Measurements from ENCODE around the gene ZNF746.
"Not testable (repeated sequence)": the region's sequence is repeated elsewhere in the genome, so short reads cannot be mapped to it uniquely, and the experiment has no call there.

ZNF746 gene

DNA sequence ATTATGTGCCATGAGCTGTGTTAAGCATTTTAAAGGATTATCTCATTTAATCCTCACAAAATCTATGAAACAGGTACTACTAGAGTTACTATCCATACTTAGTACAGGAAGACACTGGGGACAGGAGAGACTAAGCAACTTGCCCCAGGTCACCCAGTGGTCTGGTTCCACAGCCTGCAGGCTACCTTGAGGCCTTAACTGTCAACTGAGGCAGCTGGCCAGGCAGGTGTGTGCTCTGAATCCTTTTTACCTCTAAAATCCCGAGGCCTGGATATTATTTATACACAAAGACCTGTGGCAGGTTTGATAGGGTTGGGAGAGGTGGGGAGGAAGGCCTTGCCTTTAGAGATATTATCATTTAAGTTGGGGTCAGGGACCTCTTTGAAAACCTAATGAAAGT lies 39.8 kb downstream of the ZNF746 start:
- DNase-seq, result no peak

DNA sequence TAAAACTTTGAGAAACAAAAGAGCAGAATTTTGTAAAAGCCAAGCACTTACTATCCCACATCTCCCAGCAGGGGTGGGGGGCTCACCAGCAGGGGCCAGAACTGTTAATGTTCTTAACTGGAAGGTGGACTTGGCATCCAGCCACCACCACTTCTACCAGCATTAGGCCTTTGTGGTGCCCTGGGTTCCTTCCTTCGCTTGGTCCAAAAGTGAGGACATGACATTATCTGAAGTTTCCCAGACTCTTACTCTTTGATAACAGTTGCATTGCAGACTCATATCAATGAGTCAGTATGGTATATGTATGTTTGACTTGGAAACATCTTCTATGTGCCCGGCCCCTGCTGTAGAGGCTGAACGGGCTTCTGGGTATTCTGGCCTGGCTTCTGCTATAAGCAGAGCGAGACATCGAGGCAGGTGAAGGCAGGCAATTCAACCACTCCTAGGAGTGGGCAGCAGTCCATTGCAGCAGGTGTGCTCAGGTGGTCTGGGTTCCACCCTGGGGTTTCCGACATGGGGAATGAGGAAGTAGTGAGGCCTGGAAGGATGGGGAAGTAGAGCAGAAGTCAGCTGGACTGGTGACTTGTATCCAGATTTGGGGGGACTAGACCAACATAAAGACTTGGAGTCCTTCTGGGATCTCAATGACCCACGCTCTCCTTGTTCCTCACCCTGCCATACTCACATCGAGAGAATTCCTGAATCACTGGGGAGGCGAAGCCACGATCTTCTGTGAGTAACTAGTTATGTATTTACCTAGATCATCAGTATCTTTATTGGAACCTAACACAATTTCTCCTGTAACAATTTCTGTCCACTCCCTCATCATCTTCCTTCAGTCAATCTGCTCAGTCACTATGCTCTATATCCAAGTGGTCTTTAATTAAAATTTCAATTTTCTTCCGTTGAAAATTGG lies 40.8 kb downstream of the ZNF746 start:
- no peak for DNase-seq

DNA sequence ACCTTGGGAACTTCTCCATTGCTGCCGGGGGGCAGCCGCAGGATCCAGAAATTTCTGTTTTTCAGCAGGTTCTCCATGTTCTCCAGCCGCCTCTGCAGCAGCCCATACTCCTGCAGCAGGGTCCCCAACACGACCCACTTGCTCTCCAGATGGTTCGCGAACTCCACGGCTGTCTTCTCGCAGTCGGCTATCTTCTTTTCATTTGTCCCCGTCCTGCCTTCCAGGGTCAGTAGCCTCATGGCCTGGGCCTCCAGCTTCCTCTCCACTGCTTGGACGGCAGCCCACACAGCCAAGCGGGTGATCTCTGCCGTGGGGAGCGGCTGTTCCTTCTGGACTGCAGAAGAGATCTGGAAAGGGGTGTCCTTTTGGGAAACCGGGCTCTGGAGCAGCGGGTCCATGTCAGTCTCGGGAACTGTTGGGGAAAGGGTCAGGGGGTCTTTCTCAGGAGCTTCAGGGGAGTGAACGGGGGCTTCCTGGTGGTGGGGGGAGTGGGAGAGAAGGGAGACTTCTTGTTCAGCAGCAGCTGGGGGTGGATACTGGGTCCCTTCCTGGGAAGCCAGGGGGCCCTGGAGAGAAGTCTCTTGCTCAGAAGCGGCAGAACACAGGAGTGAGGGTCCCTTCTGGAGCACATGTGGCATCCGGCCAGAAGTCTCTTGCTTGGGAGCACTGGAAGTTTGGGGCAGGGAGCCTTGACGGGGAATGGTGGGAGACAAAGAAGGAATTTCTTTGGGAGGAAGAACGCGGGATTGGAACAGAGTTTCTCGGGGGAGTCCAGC lies 42.2 kb downstream of the ZNF746 start:
- DNase-seq, result no peak

DNA sequence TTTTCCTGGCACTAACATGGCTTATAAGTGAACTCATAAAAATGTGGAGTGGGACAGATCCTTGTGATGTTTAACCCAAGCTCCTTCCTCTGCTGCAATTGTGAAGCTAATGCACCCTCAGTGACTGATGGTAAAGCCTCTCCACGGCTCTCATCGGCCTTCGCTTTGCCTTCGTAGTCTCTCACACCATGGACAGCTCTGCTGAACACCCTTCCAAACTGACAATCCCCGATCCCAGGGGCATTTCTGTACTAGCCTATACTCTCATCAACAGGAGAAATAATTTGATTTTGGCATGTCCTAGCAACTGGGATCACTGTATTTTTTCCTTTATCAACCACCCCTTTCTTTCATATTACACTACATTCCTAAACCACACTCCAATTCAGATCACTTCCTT lies 42.9 kb downstream of the ZNF746 start:
- DNase-seq, result no peak

DNA sequence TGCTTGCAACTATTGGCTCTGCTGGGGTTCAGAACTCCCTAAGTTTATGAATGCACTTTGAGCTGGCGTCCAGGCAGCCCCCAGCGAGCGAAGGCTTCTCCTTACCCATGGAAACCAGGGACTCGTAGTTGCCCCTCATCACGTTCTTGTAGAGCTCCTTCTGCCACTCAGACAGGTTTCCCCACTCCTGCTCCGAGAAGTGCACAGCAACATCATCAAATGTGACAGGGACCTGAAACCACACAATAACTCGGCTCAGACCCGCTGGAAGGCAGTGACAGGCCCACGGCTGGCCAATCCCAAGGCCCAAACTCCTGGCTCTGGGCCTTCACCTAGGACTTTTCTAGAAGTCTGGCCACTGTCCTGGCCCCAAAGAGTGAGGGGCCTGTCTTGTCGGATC lies 43.6 kb downstream of the ZNF746 start:
- DNase-seq, result no peak

DNA sequence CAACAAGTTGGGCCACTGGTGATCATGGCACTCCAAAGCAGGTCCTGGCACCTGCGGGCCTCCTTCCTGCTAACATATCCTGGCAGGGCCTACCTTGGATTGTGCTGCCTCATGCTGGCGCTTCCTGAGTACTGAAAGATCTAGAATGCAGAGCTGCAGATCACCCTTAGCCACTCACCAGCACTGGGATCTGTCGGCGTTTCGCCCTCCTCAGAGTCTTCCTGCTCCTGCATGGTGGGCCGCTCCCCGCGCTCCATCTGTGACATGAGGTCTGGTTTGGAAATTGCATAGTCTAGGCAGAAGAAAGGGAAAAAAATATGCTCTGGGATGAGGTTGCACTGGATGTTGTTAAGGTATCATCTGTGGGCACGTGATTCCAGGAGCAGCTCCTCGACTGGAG lies 46.8 kb downstream of the ZNF746 start:
- no peak for DNase-seq

DNA sequence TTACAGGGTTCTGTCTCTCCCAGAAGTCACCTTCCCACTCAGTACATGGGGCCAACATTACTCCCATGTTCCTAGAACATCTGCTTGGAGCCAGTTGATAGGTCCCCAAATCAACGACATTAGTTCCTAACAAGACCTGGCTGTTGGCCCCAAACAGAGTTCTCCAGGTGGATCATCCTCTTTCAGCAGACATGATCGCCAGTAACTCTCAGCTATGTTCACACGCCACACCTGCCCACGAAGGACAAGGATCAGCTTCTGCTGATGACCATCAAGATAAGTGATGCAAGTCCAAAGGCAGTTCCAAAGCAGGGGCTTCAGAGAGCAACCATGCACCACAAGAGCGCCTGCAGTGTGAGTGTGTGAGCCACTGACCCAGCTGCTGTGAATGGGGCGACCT lies 47.7 kb downstream of the ZNF746 start:
- no peak for DNase-seq

DNA sequence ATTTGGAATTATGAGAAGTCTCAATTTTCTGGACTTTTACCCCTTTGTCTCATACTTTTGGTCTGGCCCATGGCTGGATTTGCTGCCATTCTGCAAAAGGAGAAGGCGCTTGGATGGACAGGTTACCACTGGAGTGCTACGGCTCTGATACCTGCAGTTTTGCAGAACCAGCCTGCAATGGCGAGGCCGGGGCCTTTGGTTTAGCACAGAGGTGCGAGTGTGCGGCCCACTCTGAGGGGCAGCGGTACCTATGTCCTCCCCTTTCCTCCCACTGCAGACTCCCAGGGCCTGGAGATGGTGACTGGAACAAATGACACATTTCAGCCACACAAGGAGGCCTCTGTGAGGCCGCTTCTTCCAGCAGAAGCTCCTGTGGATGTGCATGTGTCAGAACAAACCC lies 48.6 kb downstream of the ZNF746 start:
- DNase-seq, result no peak

DNA sequence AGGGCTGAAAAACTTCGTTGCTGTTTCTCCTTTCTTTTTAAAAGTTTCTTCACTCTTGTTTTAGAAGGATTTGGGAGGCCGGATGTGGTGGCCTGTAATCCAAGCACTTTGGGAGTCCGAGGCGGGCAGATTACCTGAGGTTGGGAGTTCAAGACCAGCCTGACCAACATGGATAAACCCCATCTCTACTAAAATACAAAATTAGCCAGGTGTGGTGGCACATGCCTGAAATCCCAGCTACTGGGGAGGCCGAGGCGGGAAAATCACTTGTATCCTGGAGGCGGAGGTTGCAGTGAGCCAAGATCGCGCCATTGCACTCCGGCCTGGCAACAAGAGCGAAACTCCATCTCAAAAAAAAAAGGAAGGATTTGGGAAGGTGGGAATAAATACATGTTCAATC lies 51.6 kb downstream of the ZNF746 start:
- not testable (repeated sequence) for DNase-seq

DNA sequence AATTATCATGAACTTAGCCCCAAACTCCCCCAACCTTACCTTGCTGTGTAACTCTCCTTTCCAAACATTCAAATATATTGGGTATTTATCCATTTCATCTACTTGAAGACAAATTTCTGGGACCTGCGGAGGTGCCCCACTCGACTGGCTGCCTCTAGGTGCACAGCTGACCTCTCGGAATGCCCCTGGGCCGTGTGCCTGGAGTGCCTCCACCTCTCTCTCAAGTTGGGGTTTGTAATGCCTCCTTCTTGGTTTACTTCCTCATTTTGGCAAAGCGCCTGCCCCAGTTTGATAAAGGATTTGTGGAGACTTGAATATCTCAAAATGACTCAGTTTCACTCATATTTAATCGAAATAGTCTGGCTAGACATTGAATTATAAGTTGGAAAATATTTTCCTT lies 53.3 kb downstream of the ZNF746 start:
- no peak for DNase-seq

DNA sequence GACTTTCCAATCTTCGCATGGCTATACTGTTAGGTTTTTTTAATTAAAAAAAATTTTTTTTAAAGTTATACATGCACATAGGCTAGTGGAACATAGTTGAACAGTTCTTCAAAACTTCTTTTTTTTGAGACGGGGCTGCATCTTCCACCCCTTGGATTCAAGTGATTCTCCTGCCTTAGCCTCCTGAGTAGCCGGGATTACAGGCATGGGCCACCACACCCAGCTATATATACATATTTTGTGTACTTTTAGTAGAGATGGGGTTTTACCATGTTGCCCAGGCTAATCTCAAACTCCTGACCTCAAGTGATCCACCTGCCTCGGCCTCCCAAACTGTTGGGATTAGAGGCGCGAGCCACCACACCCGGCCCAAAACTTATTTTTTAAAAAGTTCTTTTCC lies 54.1 kb downstream of the ZNF746 start:
- DNase-seq, result no peak

DNA sequence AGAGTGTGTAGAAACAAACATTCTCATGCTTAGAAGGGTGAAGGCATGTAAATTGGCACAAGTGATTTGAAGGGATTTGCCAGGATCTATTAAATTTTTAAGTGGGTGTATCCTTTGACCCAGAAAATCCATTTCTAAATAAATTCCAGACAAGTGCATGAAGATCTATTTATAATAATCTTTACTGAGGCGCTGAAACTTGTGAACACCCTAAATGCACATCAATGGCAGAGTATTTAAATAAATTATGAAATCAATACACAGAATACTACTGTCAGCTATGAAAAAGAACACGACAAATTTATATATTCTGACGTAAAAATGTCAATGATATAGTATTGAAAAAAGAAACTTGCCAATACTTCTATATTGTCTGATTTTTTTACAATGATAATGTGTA lies 54.7 kb downstream of the ZNF746 start:
- no peak for DNase-seq

DNA sequence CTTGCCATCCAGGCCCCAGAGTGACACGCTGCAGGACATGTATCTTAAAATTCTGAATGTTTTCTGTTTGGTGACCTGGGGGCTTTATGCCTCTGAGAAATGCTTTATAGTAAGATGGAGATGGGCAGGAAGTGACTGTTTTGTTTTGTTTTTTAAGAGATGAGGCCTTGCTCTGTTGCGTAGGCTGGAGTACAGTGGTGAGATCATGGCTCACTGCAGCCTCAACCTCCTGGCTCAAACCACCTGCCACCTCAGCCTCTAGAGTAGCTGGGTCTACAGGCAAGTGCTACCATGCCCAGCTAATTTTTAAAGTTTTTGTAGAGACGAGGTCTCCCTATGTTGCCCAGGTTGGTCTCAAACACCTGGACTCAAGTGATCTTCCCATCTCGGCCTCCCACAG lies 57.4 kb downstream of the ZNF746 start:
- no peak for DNase-seq

DNA sequence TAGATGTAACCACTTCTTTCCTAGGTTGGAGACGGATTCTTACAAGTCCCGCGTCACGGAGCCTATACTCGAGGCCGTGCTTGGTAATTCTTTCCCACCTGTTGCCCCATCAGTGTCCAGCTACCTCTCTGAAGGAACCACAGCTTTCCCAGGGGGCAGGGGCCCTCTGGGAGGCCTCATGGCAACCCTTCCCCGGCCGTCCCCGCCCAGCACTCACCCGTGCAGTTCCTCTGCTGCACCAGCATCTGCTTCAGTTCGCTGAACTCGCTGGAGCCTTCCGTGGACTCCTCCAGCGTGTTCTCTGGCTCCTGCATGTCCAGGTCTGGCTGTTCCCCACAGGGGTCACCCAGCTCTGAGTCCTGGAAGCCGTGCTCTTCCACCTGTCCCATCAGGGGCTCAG lies 61.3 kb downstream of the ZNF746 start:
- no peak for DNase-seq

DNA sequence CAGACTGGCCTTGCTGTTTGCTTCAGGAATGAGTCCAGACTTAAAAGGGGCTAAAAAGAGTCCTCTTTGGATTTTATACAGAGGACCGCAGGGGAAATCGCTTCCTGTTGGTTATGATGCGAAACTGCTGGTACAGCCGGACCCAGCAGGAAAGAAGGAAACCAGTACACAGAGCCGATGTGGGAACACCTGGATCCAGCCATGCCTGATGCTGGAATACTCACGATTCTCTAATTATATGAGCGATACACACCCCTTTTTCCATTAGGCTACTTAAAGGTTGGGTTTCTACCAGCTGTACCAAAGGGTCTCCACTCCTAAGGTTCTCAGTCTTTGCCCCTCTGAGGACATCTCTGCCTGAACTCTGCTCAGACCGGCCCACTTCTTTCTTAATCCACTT lies 64.5 kb downstream of the ZNF746 start:
- no peak for DNase-seq

DNA sequence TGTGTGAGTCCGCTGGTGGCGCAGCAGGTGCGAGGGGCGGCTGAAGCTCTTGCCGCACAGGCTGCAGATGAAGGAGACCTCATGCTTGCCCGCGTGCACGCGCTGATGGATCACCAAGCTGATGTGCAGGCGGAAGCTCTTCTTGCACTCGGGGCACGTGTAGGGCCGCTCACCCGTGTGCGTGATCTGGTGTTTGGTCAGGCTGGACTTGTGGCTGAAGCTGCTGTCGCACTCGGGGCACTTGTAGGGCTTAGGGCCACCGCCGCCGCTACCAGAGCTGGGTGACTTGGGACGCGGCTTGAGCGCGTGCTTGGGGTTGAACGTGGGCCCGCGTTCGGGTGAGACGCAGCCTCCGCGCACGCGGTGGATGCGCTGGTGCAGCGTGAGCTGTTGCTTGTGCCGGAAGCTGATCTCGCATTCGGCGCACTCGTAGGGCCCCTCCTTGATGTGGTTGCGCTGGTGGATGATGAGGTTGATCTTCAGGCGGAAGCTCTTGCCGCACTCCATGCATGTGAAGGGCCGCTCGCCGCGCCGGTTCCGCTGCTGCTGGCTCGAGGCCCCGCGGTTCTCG lies 65.4 kb downstream of the ZNF746 start:
- no peak for DNase-seq

DNA sequence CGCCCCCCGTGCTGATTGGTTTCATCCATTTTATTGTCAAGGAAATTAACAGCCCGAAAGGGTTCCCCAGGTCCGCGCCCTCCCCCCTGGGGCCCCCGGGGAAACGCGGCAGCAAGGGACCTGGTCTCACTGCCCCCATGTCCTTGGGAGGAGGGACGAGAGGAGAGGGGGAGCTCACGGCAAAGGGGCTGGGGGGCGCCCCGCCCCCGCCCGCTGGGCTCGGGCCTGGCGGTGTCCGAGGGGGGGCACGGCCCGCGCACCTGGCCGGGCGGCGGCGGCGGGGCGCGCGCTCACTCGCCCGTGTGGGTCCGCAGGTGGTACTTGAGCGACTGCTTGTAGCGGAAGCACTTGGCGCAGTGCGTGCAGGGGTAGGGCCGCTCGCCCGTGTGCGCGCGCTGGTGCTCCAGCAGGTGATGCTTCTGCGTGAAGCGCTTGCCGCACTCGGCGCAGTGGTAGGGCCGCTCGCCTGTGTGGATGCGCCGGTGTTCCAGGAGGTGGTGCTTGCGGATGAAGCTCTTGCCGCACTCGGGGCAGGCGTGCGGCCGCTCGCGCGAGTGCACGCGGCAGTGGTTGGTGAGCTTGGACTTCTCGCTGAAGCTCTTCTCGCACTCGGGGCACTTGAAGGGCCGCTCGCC lies 66.0 kb downstream of the ZNF746 start:
- no peak for DNase-seq

DNA sequence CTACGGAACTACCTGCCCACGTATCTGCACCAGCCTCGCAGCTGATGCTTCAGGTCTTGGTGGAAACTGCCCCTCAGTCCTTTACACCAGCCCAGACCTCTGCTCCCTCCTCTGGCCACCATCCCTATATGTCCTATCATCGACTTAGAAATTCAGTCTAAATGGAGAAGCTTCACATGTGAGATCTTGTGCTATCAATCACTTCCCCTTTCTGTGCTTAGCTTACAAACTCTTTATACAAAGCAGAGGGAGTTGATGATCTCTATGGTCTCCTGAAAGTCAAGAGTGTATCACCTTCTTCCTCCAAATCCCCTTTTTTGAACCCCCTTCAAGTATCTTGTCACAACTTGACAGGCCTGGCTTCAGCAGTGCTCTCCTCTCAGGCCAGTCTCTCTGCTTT lies 67.4 kb downstream of the ZNF746 start:
- DNase-seq, result no peak

DNA sequence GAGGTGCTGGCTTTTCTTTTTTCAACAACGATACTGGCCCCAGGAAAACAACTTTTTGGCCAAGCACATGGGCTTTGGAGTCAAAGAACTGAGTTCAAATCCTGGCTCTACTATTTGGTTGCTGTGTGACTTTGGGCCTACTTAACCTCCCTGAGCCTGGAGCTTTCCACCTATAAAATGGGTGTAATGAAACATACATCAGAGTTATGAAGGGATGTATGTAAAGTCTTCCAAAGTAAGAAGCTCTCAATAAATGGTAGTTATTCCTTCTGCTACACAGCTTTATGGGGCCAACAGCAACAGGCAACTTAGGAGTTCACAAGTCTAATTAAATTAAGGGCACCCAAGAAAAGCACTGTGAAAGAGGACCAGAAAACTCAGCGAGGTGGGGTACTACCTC lies 69.7 kb downstream of the ZNF746 start:
- DNase-seq, result no peak

DNA sequence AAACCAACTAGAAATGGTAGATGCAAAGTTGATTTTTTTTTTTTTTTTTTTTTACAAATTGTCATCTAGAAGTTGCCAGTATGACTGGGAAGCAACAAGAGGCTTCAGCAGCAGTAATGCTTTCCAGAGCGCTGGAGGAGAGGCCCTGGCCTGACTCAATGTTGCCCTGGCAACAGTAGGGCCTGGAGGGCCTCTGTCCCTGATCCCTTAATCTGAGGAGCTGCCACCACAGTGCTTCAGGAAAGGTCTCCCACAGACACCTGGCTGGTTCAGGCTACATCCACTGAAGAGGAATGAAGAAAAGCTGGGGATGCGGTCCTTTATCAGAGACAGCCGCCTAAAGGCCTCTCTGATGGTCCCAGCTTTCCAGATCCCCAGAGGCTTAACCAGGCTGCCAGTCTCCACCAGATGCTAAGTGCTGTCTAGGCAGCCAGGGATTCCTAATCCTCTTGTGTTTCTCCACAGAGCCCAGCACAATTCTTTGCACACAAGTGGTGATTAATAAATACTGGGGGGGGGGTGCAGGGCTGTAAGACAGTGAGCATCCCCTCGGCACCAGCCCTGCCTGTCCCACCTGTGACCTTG lies 70.4 kb downstream of the ZNF746 start:
- DNase-seq, result no peak

DNA sequence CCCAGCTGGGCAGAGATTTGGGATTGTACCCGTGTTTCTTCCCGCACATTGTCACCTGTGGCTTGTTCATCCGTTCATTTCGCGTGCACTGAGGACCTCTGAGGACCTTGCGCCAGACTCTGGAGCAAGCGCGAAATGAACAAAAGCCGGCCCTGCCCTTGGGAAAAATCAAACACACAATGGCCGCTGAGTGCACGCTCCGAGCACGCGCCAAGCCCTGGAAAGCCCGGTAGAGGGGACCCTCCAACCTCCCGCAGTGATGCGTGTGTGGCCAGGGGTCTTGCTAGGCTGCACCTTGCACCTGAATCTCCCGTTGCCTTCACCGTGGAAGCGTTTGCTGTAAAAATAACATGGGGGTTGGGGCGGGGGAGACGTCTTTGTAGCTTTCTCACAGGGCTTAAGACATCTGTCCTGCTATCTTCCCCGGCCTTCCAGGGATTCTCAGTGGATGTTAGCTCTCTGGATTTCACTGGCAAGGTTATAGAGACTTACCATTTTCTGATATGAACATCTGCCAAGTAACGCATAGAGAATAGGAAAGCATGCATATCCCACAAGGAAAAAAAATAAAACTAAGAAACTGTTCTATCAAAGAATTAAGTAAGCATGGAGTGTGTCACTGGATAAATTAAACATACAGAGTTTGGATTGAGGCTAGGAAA lies 74.0 kb downstream of the ZNF746 start:
- no peak for DNase-seq

DNA sequence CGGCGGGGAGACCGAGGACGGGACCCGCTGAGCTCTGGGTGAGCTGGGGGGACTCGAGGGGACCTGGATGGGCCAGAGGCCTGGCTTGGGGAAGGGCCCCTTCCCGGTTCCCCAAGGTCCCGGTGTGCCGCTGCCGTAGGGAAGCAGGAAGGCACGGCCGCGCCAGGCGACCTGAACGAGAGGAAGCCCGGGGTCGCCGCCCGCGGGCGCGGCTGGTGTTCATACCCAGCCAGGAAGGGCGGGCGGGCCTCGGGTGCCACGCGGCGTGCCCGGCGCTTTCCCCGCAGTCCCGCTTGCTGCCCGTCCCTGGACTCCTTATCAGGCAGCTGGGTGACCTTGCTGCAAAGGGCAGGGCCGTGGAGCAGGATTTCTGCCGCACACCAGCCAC lies 74.7 kb downstream of the ZNF746 start:
- DNase-seq, result no peak

Measured in NCI-H2081 treated with DMSO at 0.1 percent for 48 hours (cell line).